Smooth muscle cell (in vitro differentiated cells): Measurements from ENCODE around the gene TCP11. TPM values are rescaled to one million over a fixed set of nuclear protein-coding genes. Genes with fewer than 3 reads are reported as not detected.

Source experiments
- DNase-seq: peaks from one replicate; lab custom pipeline; 2025; ENCODE audit not compliant: unreplicated experiment; lab: John Stamatoyannopoulos, UW
- H2AFZ ChIP-seq: fragments of 200-600 bp; sonication (generic); 2 replicates; pipeline ENCODE4 v1.6.0; 2016; ENCODE audit warnings: antibody characterized with exemption, low read depth, mild to moderate bottlenecking
- H3F3A ChIP-seq: fragments of 200-600 bp; sonication (generic); 2 replicates; pipeline ENCODE4 v1.6.0; 2017; ENCODE audit warnings: antibody characterized with exemption, low read depth
- H3K27ac ChIP-seq: fragments of 200-600 bp; sonication (generic); 2 replicates; pipeline ENCODE4 v1.5.1; 2016; ENCODE audit warnings: low read depth, mild to moderate bottlenecking
- H3K27me3 ChIP-seq: fragments of 200-600 bp; sonication (generic); 2 replicates; pipeline ENCODE4 v1.6.1; 2016; ENCODE audit warnings: low read depth, mild to moderate bottlenecking
- H3K36me3 ChIP-seq: fragments of 200-600 bp; sonication (generic); 2 replicates; pipeline ENCODE4 v1.5.1; 2016; ENCODE audit warnings: low read depth
- H3K4me1 ChIP-seq: fragments of 200-600 bp; sonication (generic); 2 replicates; pipeline ENCODE4 v1.5.1; 2016; ENCODE audit warnings: low read depth
- H3K4me2 ChIP-seq: fragments of 200-600 bp; sonication (generic); 2 replicates; pipeline ENCODE4 v1.6.0; 2016; ENCODE audit warnings: mild to moderate bottlenecking
- H3K4me3 ChIP-seq: fragments of 200-600 bp; sonication (generic); 2 replicates; pipeline ENCODE4 v1.5.1; 2016; ENCODE audit warnings: mild to moderate bottlenecking
- H3K79me2 ChIP-seq: fragments of 200-600 bp; sonication (generic); 2 replicates; pipeline ENCODE4 v1.6.0; 2016; ENCODE audit warnings: low read depth, mild to moderate bottlenecking
- H3K9ac ChIP-seq: fragments of 200-600 bp; sonication (generic); 2 replicates; pipeline ENCODE4 v1.6.0; 2016; ENCODE audit warnings: low read depth
- H3K9me3 ChIP-seq: fragments of 200-600 bp; sonication (generic); replicated peaks from 2 replicates; pipeline ENCODE4 v1.5.1; 2016; ENCODE audit warnings: low read depth
- H4K20me1 ChIP-seq: fragments of 200-600 bp; sonication (generic); 2 replicates; pipeline ENCODE4 v1.6.0; 2016; ENCODE audit warnings: low read depth
- WGBS: methylation state at CpG from one replicate; pipeline ENCODE4 v1.1.7; 2016; ENCODE audit warnings: low lambda C conversion rate; 5-methylcytosine and 5-hydroxymethylcytosine counted together
- polyA plus RNA-seq: library from polyadenylated mRNA; unstranded; fragments of >200 nt; fragmentation: Nextera tagmentation; extraction: Ambion mirVana; gene quantifications from 2 replicates; pipeline ENCODE4 v1.2.1, GENCODE V29; 2016
- total RNA-seq: library from RNA; depleted of rRNA; stranded (reverse); fragments of >200 nt; gene quantifications from 2 replicates; pipeline ENCODE4 v1.2.3, GENCODE V29; 2014
- TF ChIP-seq, protein P1 (sequence below): fragments of 200-600 bp; sonication (generic); IDR thresholded peaks from 2 replicates; pipeline ENCODE4 v1.5.1; 2017; ENCODE audit warnings: borderline replicate concordance, mild to moderate bottlenecking, antibody characterized with exemption; ENCODE audit not compliant: insufficient read depth, poor library complexity, severe bottlenecking

TCP11 gene
- total RNA-seq (0.40 TPM in 1 of 2 replicates, not detected in the other), polyA plus RNA-seq (0.64 TPM in 1 of 2 replicates, not detected in the other)

DNA sequence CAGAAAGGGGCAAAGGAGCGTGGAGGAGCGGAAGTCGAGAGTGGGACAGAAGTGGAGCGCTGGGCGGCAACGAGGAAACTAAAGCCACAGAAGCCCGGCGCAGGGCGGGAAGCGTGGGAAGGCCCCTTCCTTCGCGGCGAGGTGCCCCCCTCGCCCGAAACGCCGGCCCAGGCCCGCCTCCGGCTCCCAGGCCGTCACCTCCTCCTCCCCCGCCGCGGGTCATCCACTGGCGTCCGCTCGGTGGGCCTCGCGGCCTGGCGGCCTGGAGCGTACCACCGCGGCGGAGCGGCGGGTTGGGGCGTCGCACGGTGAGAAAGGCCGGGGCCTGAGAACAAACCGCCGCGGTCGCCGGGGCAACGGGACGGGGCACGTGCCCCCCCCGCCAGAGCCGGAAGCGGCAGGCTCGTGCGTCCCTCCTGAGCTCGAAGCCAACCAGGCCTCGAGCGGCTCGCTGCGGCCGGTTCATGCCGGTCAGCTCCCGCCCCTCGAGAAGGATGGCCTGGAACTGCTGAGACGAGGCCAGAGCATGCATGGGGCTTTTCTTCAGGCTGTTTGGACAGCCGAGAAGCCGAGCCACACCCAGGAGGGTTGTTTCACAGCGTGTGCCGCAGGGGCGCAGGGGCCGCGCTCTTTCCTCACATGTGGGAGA lies at the start of gene TCP11:
Gene TCP11 (minus strand): TSS at position 333 of the 649 bp plus-strand sequence. CDS start 469 bp downstream, outside the sequence.
- peak within 1 kb of the TSS; percentile 11 for H2AFZ ChIP-seq
- H3K9ac ChIP-seq = no peak within 1 kb of the TSS
- H3K4me1 ChIP-seq = no peaks in the 10 kb centered on the region
- no peak for DNase-seq
- TF ChIP-seq, protein P1, sequence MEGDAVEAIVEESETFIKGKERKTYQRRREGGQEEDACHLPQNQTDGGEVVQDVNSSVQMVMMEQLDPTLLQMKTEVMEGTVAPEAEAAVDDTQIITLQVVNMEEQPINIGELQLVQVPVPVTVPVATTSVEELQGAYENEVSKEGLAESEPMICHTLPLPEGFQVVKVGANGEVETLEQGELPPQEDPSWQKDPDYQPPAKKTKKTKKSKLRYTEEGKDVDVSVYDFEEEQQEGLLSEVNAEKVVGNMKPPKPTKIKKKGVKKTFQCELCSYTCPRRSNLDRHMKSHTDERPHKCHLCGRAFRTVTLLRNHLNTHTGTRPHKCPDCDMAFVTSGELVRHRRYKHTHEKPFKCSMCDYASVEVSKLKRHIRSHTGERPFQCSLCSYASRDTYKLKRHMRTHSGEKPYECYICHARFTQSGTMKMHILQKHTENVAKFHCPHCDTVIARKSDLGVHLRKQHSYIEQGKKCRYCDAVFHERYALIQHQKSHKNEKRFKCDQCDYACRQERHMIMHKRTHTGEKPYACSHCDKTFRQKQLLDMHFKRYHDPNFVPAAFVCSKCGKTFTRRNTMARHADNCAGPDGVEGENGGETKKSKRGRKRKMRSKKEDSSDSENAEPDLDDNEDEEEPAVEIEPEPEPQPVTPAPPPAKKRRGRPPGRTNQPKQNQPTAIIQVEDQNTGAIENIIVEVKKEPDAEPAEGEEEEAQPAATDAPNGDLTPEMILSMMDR = no peak
- 89% methylated on average over 37 of the region's 69 CpGs for WGBS
- H3F3A ChIP-seq = no peaks in the 10 kb centered on the region
- H3K9me3 ChIP-seq = no peaks in the 10 kb centered on the region
- H3K4me3 ChIP-seq = no peak within 1 kb of the TSS
- no peak within 1 kb of the TSS for H3K4me2 ChIP-seq
- H3K36me3 ChIP-seq = no peaks in the 10 kb centered on the region
- H3K79me2 ChIP-seq = no peaks in the 10 kb centered on the region
- no peak within 1 kb of the TSS for H3K27ac ChIP-seq
- no peaks in the 10 kb centered on the region for H4K20me1 ChIP-seq
- no peaks in the 10 kb centered on the region for H3K27me3 ChIP-seq

DNA sequence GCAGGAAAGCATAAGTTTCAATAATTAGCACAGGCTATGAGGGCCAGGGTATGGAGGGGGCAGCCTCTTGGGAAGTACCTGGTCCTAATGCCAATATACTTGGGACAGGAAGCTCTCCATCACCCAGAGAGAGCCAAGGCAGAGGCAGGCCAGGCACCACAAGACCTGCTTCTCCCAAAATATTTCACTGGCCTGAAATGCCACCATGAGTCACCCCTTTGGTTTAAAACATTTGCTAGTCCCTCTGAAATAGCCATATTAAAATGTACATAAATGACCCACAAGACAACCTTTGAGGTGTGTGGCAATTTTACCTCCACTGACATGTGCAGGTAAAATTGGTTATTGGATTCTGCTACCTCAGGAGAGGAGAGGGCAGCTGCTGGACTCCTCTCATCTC lies 49.2 kb upstream of the TCP11 start:
- Histone ChIP-seq H3K9me3 (no peaks in the 10 kb centered on the region), H3K4me3 (no peak overlapping the region), H3K4me1 (peaks cover under 1% of the 10 kb centered on the region), H3K9ac (no peak overlapping the region), H3F3A (no peaks in the 10 kb centered on the region), H3K27me3 (no peaks in the 10 kb centered on the region), H3K4me2 (no peak overlapping the region), H2AFZ (no peak overlapping the region), H3K36me3 (no peaks in the 10 kb centered on the region), H3K79me2 (no peaks in the 10 kb centered on the region), H4K20me1 (no peaks in the 10 kb centered on the region), H3K27ac (no peak overlapping the region)
- TF ChIP-seq, protein P1 = no peak
- DNase-seq = no peak

DNA sequence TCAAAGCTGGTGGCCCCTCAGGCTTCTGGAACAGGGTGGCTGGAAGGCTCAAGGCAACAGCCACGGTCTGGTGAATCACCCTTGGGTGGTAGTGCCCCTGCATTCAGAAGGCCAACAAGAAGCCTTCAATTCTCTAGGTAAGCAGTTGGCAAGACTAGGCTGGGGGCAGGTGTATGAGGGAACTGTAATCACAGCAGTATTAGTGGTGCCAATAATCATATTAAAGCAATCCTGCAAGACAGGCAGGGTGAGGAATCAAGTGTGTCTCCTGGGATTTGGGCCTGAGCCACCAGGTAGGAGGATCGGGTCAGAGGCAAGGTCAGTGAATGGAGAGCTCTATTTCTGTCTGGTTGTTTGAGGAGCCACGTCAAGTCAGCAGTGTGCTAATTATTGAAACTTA lies 47.7 kb upstream of the TCP11 start:
- Histone ChIP-seq H4K20me1 (no peaks in the 10 kb centered on the region), H3K9me3 (no peaks in the 10 kb centered on the region), H3K36me3 (no peaks in the 10 kb centered on the region), H3K27me3 (no peaks in the 10 kb centered on the region), H2AFZ (no peak overlapping the region), H3K79me2 (no peaks in the 10 kb centered on the region), H3K27ac (no peak overlapping the region), H3K4me3 (no peak overlapping the region), H3F3A (no peaks in the 10 kb centered on the region), H3K4me2 (no peak overlapping the region), H3K4me1 (peaks cover 4% of the 10 kb centered on the region), H3K9ac (no peak overlapping the region)
- 93% methylated on average over 3 of the region's 3 CpGs for WGBS
- no peak for DNase-seq
- TF ChIP-seq, protein P1 = no peak

DNA sequence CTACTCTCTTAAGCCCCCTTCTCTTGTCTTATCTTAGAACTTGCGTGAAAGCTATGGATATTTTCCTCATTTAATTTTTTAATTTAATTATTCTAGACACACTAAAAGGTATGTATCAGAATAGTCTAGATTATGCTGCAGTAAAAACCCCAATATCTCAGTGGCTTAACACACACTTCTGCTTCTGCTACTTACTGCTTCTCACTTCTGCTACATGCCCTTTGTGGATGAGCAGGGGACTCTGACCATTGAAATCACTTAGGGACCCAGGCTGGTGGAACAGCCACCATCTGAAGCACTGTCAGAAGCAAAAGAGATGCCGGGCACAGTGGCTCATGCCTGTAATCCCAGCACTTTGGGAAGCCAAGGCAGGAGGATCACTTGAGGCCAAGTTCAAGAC lies 45.4 kb upstream of the TCP11 start:
- Histone ChIP-seq H4K20me1 (no peaks in the 10 kb centered on the region), H3K79me2 (no peaks in the 10 kb centered on the region), H3F3A (peaks cover 8% of the 10 kb centered on the region), H3K4me3 (no peak overlapping the region), H3K27me3 (no peaks in the 10 kb centered on the region), H3K36me3 (no peaks in the 10 kb centered on the region), H3K27ac (no peak overlapping the region), H3K9me3 (no peaks in the 10 kb centered on the region), H3K9ac (no peak overlapping the region), H3K4me1 (peaks cover 4% of the 10 kb centered on the region), H3K4me2 (no peak overlapping the region), H2AFZ (no peak overlapping the region)
- 98% methylated on average over 2 of the region's 2 CpGs for WGBS
- TF ChIP-seq, protein P1 = no peak
- no peak for DNase-seq
